AG04449 (cell line): ENCODE results near the gene FLT1.
A peak's percentile ranks its signal among the peaks of the same experiment; 100 is the strongest.

ENCODE experiments used
- CTCF ChIA-PET: fragments of 350-600 bp; formaldehyde crosslinking; extraction: SDS; loops from one replicate; lab custom pipeline; 2021; ENCODE audit warnings: antibody characterized with exemption; lab: Yijun Ruan, JAX
- POLR2A ChIA-PET: fragments of 400-600, 350-600 bp; formaldehyde crosslinking; extraction: SDS; loops from one replicate; lab custom pipeline; 2020; ENCODE audit warnings: antibody characterized with exemption, inconsistent platforms; lab: Yijun Ruan, JAX
- DNase-seq: peaks from one replicate; pipeline ENCODE4 v3.0.0-alpha.2; 2010; ENCODE audit warnings: low read depth, low spot score
- H3K4me3 ChIP-seq: 2 replicates; pipeline ENCODE4 v1.5.1; 2011; ENCODE audit warnings: low read depth, mild to moderate bottlenecking, control low read depth, low read length
- CTCF ChIP-seq: IDR thresholded peaks from one replicate; pipeline ENCODE4 v1.5.1; 2011; ENCODE audit warnings: mild to moderate bottlenecking, moderate library complexity, low read length, control low read depth, inconsistent platforms; ENCODE audit not compliant: insufficient read depth; ENCODE audit errors: missing control alignments

The FLT1 gene

GRCh38 chr13:28339419-28339818, 155.5 kb downstream of the FLT1 start:
- TF ChIP-seq CTCF: no peak
- ChIA-PET POLR2A (no interaction called here), CTCF (interaction anchor here (7.8 kb wide), 1 partner anchor 15 kb away, joined by 58 read pairs; no protein-coding TSS in a partner anchor)
- no peak overlapping the region for H3K4me3 ChIP-seq
- DNase-seq: no peak

- no peak for DNase-seq
- ChIA-PET CTCF (interaction anchor here (1.2 to 7.8 kb wide), 3 partner anchors 9 to 14 kb away, joined by 3 to 58 read pairs (median 8); no protein-coding TSS in a partner anchor), POLR2A (no interaction called here)
- H3K4me3 ChIP-seq: no peak overlapping the region
- no peak for TF ChIP-seq CTCF
Observed at GRCh38 chr13:28338742-28339141, 156.2 kb downstream of the FLT1 start.

- no peak overlapping the region for H3K4me3 ChIP-seq
Observed at GRCh38 chr13:28338006-28338574, 156.8 kb downstream of the FLT1 start.

GRCh38 chr13:28337166-28338005, 157.5 kb downstream of the FLT1 start:
- ChIA-PET CTCF (interaction anchor here (1.2 to 7.8 kb wide), 3 partner anchors 9 to 13 kb away, joined by 3 to 58 read pairs (median 8); no protein-coding TSS in a partner anchor), POLR2A (no interaction called here)
- TF ChIP-seq CTCF: no peak
- peak; percentile 73 for DNase-seq
- H3K4me3 ChIP-seq: no peak overlapping the region

More at GRCh38 chr13:28338006-28338574, 156.8 kb downstream of the FLT1 start:
- no peak for DNase-seq
- no peak for TF ChIP-seq CTCF
- ChIA-PET CTCF (interaction anchor here (1.2 to 7.8 kb wide), 3 partner anchors 9 to 13 kb away, joined by 3 to 58 read pairs (median 8); no protein-coding TSS in a partner anchor), POLR2A (no interaction called here)

- DNase-seq: no peak
- POLR2A ChIA-PET: no interaction called here
- TF ChIP-seq CTCF: no peak
- CTCF ChIA-PET: interaction anchor here (7.8 kb wide), 1 partner anchor 12 kb away, joined by 58 read pairs; no protein-coding TSS in a partner anchor
- H3K4me3 ChIP-seq: no peak overlapping the region
Observed at GRCh38 chr13:28336193-28336657, 158.7 kb downstream of the FLT1 start.
